DMS79 (cell line): ENCODE data around the gene PNPLA6.
"Not testable (repeated sequence)": the region's sequence is repeated elsewhere in the genome, so short reads cannot be mapped to it uniquely, and the experiment has no call there.

ENCODE experiments used
- DNase-seq: peaks from one replicate; lab custom pipeline; 2025; lab: John Stamatoyannopoulos, UW

The PNPLA6 gene

DNA sequence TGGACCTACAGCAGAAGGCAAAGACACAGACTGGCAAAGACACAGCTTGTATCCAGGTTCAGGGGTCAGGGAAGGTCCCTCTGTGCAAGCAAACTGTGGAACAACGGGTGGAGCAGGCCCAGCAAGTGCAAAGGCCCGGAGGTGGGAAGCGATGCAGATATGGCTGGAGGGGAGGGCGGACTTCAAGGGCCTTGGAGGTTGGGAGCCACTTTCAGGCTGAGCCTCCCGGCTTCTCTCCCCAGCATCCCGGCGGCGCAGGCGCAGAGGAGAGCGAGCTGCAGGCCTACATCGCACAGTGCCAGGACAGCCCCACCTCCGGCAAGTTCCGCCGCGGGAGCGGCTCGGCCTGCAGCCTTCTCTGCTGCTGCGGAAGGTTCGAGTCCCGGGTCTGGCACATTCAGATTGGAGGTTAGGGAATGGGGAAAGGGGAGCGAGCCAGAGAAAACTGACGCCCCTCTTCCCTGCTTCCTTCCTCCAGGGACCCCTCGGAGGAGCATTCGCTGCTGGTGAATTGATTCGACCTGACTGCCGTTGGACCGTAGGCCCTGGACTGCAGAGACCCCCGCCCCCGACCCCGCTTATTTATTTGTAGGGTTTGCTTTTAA is 2.1 kb upstream of the PNPLA6 start:
- DNase-seq: no peak

DNA sequence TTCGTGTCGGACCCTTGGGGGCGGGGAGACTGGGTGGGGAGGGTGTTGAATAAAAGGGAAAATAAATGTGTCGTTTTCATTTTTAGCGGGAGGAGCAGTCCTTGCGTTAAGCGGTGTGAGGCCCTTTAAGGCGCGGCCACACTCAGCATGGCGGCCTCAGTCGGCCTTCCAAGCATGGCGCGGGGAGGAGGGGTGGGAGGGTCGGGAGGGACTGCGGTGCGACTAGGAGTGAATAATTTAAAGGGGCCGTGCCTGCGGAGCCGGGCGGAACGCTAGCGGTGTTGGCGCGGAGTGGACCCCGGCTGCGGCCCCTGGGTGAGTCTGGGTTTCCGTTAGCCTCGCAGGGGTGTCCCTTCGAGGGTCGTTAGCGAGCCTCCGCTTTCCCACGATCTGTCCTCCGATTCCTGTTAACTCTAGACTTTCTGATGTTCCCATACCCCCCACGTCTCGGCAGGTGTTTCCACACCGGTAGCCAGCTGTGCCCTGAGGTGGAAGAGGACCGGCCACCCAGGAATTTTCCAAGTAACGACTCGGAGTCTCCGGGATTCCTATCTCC is 1.5 kb upstream of the PNPLA6 start:
- DNase-seq: peak; percentile 65

DNA sequence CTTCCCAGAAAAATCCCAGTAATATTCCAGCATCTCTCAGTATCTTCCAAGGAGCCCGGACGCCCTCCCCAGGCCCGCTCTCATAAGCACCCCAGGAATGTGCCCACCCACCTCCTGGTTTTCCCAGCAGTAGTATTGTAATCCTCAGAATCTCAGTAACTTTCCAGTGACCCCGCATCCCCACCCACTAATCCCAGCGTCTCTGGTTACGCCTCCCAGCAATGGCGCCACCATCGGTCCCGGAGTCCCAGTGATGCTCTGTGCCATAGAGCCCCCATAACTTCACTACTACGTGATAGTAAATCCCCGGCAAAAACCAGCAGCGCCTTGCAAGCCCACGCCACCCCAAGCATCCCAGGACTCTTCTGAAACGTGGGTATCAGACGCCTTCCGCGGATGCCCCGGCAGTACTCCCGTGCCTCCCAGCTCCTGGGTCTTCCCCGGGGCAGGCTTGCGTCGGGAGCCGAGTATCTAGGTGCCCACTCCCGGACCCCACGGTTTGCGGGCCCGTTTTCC is 928 bp upstream of the PNPLA6 start:
- DNase-seq: no peak

DNA sequence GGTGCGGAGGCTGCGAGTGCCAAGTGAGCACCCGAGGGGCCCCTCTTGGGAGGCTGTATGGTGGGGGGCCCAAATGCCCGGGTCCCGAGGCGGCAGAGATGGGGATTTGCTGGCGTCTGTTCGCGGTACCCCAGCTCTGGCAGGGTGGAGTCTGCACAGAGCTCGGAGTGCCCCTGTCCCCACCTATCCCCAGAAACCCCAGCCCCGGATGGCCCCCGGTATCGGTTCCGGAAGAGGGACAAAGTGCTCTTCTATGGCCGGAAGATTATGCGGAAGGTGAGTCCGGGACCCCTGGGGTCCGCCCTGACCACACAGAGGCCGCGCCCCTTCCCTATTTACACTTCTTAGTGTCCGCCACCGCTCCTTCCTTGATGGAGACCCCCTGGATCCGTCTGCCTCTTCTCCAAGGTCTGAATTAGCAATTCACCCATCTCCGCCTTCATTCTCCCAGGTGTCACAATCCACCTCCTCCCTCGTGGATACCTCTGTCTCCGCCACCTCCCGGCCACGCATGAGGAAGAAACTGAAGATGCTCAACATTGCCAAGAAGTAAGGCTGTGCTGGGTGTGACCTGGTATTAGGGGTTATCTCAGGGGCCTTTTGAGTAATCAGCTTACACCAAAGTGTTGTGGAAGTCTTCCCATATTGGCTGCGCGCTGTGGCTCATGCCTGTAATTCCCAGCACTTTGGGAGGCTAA is 630 bp downstream of the PNPLA6 start:
- DNase-seq: no peak

GRCh38 chr19:7538990-7539389 is 3.5 kb downstream of the PNPLA6 start:
- not testable (repeated sequence) for DNase-seq

DNA sequence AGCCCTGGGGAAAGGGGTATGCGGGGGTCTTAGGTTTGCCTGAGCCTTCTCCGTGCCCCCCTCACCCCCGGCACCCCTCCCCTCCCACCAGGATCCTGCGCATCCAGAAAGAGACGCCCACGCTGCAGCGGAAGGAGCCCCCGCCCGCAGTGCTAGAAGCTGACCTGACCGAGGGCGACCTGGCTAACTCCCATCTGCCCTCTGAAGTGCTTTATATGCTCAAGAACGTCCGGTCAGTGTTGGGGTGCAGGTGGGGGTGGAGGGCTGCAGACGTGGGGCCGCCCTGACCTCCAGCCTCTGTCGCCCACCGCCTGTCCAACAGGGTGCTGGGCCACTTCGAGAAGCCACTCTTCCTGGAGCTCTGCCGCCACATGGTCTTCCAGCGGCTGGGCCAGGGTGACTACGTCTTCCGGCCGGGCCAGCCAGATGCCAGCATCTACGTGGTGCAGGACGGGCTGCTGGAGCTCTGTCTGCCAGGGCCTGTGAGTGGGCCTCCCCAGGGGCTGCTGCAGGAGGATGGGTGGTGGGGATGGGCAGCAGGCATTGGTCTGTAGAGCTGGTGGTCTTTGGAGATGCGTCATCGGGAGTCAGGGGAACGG is 4.4 kb downstream of the PNPLA6 start:
- DNase-seq: no peak

- no peak for DNase-seq
Observed at GRCh38 chr19:7540761-7541474, 5.4 kb downstream of the PNPLA6 start.

DNA sequence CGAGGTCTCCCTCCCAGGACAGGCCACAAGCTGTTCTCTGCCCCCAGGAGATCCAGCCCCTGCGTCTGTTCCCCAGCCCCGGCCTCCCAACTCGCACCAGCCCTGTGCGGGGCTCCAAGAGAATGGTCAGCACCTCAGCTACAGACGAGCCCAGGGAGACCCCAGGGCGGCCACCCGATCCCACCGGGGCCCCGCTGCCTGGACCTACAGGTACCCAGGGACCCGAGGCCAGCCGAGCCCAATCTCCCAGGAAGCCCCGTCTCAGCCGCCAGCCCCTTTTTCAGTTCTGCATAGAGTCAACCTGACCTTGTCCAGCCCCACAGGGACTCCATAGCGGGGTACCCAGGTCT is 5.9 kb downstream of the PNPLA6 start:
- no peak for DNase-seq

DNA sequence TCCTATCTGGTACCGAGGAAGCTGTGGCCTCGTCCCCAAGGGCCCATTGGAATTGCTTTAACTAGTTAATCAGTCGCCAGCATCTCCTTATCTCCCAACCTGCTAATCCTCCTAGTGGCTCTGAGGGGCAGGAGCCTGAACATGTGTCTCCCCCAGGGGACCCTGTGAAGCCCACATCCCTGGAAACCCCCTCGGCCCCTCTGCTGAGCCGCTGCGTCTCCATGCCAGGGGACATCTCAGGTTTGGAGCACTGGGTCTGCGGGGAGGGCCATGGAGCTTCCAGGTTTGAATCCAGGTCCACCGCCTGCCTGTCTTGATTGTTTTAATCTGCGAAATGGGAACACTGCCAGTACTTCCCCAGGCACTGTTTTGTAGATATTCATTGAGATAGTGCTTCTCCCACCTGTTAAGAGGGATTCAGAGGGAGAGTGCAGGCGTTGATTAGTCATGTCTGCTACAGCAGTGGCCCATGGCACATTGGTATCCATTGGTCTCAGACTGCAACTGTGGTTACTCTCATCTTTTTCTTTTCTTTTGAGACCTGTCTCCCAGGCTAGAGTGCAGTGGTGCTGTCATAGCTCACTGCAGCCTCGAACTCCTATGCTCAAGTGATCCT is 6.4 kb downstream of the PNPLA6 start:
- DNase-seq: no peak

DNA sequence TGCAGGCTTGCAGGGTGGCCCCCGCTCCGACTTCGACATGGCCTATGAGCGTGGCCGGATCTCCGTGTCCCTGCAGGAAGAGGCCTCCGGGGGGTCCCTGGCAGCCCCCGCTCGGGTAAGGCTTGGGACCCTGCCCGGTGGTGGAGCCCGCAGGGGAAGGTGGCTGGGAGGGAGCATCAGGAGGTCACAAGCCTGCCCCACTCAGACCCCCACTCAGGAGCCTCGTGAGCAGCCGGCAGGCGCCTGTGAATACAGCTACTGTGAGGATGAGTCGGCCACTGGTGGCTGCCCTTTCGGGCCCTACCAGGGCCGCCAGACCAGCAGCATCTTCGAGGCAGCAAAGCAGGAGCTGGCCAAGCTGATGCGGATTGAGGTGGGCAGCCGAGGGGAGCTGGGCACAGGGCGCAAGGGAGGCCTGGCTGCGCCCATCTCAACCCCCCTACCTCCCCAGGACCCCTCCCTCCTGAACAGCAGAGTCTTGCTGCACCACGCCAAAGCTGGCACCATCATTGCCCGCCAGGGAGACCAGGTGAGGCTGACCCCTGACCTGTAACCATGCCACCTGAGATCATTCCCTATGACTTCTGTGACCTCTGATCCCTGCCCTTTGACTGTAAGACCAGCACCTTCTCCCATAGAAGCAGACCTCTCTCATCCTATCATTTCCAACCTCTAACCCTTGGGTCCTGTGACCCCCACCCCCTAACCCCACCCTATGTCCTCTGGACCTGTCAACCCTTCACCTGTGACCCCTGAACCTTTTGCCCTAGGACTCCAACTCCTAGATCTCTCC is 7.2 kb downstream of the PNPLA6 start:
- no peak for DNase-seq

GRCh38 chr19:7544626-7545025 is 9.1 kb downstream of the PNPLA6 start:
- DNase-seq: no peak

GRCh38 chr19:7545300-7545699 is 9.8 kb downstream of the PNPLA6 start:
- DNase-seq: no peak

DNA sequence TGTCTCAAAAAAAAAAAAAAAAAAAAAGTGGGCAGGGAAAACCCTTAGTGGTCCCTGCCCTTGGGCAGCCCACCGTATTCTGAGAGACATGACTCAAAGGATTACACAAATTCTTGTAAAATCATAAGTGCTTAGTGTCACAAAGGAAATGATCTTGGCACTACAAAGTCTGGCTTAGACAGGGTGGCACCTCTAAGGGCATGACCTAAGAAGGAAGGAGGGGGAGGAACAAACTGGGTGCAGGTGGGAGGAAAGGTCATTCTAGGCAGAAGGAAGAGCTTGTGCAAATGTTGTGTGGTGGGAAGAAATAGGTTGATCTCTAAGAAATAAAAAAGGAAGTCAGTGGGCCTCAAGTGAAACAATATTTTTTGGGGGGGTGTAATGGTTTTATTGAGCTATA is 10.4 kb downstream of the PNPLA6 start:
- DNase-seq: no peak

DNA sequence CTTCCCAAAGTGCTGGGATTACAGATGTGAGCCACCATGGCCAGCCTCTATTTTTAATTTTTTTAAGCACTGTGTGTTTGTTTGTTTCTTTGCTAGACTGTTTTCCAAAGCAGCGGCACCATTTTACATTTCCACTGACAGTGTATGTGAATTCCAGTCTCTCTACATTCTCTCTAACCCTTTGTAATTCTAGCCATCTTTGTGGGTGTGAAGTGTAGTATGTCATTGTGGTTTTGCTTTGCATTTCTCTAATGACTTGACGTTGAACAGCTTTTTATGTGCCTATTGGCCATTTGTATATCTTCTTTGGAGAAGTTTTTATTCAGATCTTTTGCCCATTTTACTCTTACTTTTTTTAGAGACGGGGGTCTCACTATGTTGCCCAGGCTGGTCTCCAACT is 11.6 kb downstream of the PNPLA6 start:
- no peak for DNase-seq

DNA sequence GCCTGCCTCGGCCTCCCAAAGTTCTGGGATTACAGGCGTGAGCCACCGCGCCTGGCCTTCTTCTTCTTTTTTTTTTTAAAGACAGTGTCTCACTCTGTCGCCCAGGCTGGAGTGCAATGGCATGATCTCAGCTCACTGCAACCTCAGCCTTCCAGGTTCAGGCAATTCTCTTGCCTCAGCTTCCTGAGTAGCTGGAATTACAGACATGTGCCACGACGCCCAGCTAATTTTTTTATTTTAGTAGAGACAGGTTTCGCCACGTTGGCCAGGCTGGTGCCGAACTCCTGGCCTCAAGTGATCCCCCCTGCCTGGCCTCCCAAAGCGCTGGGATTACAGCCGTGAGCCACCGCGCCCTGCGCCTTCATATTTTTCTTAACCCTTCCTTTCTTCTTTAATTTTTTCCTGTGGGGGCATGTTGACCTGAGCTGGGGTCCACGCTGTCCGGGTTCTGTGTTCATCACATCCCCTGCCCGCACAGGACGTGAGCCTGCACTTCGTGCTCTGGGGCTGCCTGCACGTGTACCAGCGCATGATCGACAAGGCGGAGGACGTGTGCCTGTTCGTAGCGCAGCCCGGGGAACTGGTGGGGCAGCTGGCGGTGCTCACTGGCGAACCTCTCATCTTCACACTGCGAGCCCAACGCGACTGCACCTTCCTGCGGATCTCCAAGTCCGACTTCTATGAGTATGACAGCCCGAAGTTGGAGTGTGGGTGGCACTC is 14.1 kb downstream of the PNPLA6 start:
- DNase-seq: no peak

DNA sequence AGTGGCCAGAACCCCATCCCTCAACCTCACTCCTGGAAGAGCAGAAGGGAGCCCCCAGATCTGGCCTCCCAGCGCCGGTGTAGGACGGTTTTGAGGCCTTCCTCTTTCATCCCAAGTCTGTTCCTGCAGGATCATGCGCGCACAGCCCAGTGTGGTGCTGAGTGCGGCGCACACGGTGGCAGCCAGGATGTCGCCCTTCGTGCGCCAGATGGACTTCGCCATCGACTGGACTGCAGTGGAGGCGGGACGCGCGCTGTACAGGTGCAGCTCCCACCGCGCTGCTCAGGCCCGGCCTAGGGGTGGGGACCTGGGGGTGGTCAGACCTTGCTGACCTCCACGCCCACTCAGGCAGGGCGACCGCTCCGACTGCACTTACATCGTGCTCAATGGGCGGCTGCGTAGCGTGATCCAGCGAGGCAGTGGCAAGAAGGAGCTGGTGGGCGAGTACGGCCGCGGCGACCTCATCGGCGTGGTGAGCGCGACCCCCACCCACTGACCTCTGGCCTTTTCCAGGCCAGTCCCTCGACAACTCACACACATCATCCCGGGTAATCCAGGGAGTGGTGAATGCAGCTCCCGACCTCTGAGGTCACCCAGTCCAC is 14.8 kb downstream of the PNPLA6 start:
- DNase-seq: no peak

GRCh38 chr19:7550987-7551761 is 15.7 kb downstream of the PNPLA6 start:
- DNase-seq: no peak

DNA sequence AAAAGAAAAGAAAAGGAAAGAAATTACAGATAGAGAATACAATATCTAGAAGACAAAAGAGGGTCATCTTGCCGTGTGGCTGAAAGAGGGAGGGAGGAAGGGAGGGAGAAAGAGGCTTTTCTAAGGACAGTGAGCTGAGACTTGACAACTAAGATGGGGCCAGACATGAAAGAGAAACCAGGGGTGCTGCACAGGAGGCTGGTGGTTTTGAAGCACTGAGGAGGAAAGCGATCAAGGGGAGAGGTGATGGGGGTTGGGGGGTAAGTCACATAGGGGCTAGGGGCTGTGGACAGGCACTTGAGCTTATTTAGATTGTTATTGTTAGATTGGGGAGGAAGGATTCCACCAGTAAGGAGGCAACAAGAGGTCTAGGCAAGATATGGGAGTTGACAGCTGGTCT is 17.3 kb downstream of the PNPLA6 start:
- no peak for DNase-seq

DNA sequence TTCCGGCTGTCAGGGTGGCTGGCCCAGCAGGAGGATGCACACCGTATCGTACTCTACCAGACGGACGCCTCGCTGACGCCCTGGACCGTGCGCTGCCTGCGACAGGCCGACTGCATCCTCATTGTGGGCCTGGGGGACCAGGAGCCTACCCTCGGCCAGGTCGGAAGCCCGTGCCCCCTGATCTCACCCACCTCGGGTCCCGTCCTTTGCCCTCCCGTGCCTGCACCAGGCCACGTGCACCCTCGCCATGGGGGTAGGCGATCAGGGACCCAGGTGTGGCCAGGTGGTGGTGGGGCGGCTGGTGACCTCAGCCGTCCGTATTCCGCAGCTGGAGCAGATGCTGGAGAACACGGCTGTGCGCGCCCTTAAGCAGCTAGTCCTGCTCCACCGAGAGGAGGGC is 19.0 kb downstream of the PNPLA6 start:
- DNase-seq: no peak
